ENCODE results near the gene MAPKBP1. TPM values are rescaled to one million over a fixed set of nuclear protein-coding genes. Genes with fewer than 3 reads are reported as not detected.

Gene MAPKBP1
- total RNA-seq, 2 donors from 2014 or later: 26.5 to 27.9 TPM

GRCh38 chr15:41839781-41840491 lies 65.7 kb downstream of the MAPKBP1 start:
- intact Hi-C loops (cut with DNase I): no loop called here
- DNase-seq (ENCODE audit: low spot score): no peak

- intact Hi-C loops (cut with DNase I): no loop called here
- no peak for DNase-seq (ENCODE audit: low spot score)
Observed at GRCh38 chr15:41840673-41841072, 66.4 kb downstream of the MAPKBP1 start.

- DNase-seq (ENCODE audit: low spot score): no peak
- intact Hi-C loops (cut with DNase I): no loop called here
Observed at GRCh38 chr15:41841131-41841530, 66.8 kb downstream of the MAPKBP1 start.

DNA sequence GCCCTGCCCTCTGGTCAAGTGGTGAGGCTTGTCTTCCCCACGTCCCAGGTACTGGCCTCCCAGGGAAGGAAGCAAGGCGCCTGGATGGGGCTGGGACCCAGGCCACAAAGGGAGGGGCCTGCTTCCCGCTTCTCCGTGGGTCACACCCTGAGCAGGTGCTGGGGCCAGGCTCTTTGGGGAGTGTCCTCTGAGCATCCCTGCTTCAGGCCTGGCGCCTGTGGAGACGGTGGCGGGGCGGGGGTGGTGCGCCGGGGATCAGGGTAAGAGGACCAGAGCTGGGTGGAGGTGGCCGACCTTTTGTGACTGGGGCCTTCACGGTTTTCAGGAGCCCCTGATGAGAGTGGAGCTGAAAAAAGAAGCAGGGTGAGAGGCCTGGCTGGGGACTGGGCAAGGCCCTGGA lies 67.9 kb downstream of the MAPKBP1 start:
- intact Hi-C loops (cut with DNase I): no loop called here
- DNase-seq (ENCODE audit: low spot score): no peak

DNA sequence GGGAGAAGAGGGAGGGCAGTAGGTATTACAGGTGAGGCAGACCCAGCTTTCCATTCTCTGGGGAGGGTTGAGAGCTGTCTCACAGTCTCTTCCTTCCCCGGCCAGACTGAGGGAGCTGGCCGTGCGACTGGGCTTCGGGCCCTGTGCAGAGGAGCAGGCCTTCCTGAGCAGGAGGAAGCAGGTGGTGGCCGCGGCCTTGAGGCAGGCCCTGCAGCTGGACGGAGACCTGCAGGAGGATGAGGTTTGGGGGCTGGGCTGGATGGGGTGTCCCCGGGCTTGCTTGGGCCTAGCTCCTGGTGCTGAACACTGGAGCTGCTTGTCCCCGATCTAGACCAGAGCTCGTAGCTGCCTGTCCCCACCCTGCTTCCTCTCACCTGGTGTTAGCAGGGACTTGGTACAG lies 69.3 kb downstream of the MAPKBP1 start:
- intact Hi-C loops (cut with DNase I): no loop called here
- no peak for DNase-seq (ENCODE audit: low spot score)

DNA sequence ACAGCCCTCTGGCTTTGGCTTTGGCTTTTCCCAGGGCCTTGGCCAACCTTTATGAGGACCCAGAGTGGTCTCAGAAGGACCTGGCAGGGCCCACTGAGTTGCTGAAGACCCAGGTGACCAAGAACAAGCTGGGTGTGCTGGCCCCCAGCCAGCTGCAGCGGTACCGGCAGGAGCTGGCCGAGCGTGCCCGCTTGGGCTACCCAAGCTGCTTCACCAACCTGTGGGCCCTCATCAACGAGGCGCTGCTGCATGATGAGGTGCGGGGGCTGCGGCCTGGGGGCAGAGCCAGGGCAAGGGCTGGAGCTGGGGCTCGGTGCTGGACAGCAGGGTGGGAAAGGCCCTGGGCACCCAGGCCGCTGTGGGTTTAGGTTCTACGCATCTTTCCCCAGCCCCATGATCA lies 70.5 kb downstream of the MAPKBP1 start:
- intact Hi-C loops (cut with DNase I): no loop called here
- DNase-seq (ENCODE audit: low spot score): no peak

- intact Hi-C loops (cut with DNase I): no loop called here
- no peak for DNase-seq (ENCODE audit: low spot score)
Observed at GRCh38 chr15:41847206-41847605, 72.9 kb downstream of the MAPKBP1 start.

- intact Hi-C loops (cut with DNase I): no loop called here
- DNase-seq (ENCODE audit: low spot score): no peak
Observed at GRCh38 chr15:41847981-41848380, 73.7 kb downstream of the MAPKBP1 start.

DNA sequence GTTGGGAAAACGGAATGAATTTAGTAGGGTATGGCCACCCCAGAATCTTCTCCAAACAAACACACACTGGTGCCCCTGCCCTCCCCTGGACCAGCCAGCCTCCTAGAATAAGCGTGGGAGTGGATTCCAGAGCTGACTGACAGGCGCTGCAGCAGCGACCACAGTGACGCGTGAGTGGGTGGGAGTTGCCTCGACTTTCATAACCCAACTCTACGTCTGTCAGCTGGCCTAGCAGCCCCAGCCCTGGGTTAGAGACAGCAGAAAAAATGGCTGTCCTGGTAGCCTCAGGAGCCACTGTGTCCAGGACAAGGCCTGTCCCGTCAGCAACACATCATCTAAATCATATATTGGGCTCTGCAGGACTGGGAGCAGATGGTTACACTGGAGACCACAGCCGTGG lies 74.3 kb downstream of the MAPKBP1 start:
- intact Hi-C loops (cut with DNase I): no loop called here
- DNase-seq (ENCODE audit: low spot score): no peak

- intact Hi-C loops (cut with DNase I): no loop called here
- DNase-seq (ENCODE audit: low spot score): no peak
Observed at GRCh38 chr15:41849204-41849603, 74.9 kb downstream of the MAPKBP1 start.

DNA sequence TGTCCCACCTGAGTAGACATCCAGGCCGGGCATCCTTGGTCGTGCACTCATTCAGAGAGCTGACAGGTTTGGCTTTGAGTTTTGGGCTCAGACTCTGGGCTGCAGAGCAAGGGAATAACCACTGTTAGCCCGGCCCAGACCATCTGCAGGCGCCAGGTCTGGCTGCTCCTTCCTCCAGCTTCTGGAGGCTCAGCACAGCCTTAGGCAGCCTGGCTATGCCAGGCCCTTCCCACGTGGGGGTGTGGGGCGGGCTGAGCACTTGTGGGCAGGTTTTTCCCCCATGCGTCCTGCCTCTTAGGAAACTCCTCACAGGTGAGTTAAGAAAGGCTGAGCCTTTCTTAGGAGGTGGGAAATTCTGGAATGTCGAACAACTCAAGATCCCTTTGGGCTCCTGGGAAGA lies 75.6 kb downstream of the MAPKBP1 start:
- DNase-seq (ENCODE audit: low spot score): no peak
- intact Hi-C loops (cut with DNase I): loop anchor here in 1 of 2 donors (2.0 kb wide), 1 partner anchor 49 kb away; no protein-coding TSS in a partner anchor

DNA sequence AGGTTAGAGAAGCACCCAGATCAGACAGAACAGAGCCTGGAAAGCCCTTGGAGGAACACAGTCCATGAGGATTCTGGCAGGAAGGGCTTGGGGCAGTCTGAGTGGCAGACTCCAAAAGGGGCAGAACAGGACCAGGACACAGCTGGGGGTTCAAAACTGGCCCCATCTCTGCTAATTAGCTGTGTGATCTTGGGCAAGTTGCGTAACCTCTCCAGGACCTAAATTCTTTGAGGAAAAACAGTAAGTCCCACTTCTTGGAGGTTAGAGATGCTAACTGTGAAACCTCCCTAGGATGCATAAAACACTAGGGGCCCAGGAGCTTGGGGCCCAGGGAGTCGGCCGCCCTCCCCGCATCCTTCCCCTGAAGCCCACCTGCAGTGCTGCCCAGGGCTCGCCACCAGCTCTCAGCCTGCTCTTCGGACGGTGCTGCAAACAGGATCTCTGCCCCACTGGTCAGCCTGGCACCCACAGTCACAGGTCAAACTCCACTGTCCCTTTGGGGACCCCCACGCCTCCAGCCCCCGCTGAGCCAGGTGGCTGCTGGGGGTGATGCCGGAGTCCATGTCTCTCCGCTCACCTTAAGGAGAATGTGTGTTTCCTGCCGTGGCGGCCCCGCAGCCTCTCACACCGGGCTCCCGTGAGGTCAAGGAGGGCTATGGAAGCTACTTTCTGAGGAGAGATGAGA lies 76.3 kb downstream of the MAPKBP1 start:
- no peak for DNase-seq (ENCODE audit: low spot score)
- intact Hi-C loops (cut with DNase I): loop anchor here in 1 of 2 donors (2.0 kb wide), 1 partner anchor 48 kb away; no protein-coding TSS in a partner anchor

DNA sequence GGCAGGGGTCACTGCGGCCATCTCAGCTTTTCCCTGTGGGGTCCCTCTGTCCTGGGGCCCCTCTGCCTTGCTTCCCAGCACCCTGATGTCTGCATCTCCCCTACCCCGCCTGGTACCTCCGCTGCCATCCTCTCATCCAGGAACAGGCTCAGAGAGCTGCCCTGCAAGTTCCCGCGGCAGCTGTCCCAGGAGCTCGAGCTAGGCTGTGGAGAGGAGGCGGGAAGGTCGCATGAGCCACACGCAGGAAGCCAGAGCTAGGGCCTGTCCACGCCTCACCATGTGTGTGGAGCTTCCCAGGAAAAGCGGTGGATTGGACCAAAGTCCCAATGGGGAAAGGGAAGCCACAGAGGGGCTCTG lies 76.9 kb downstream of the MAPKBP1 start:
- intact Hi-C loops (cut with DNase I): loop anchor here in 1 of 2 donors (2.0 kb wide), 1 partner anchor 48 kb away; no protein-coding TSS in a partner anchor
- DNase-seq (ENCODE audit: low spot score): no peak

DNA sequence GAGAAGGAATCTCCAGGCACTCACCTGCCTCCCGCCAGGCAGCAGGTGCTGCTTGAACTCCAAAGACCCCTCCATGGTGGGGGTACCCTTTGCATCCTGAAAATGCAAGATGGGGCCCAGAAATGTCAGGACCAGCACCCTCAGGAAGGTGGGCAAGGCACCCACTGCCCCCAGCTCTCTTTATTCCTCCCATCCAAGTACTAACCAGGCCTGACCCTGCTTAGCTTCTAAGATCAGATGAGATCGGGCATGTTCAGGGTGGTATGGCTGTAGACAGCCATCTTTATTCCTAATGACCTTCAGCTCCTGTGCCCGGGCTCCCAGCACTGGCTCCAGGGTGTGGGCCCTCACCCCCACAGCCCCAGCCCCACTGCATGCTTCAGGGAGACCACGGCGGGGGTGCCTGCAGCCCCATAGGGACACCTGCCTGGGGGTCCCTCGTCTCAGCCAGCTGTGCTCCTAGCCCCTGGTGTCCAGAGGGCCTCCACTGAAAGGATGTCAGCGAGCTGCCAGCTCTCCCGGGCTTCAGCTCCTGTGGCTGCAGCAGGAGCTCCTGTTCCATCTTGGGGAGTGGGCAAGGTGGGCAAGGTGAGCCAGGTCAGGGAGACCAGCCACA lies 77.6 kb downstream of the MAPKBP1 start:
- no peak for DNase-seq (ENCODE audit: low spot score)
- intact Hi-C loops (cut with DNase I): loop anchor here in 1 of 2 donors (2.0 kb wide), 1 partner anchor 47 kb away; no protein-coding TSS in a partner anchor

DNA sequence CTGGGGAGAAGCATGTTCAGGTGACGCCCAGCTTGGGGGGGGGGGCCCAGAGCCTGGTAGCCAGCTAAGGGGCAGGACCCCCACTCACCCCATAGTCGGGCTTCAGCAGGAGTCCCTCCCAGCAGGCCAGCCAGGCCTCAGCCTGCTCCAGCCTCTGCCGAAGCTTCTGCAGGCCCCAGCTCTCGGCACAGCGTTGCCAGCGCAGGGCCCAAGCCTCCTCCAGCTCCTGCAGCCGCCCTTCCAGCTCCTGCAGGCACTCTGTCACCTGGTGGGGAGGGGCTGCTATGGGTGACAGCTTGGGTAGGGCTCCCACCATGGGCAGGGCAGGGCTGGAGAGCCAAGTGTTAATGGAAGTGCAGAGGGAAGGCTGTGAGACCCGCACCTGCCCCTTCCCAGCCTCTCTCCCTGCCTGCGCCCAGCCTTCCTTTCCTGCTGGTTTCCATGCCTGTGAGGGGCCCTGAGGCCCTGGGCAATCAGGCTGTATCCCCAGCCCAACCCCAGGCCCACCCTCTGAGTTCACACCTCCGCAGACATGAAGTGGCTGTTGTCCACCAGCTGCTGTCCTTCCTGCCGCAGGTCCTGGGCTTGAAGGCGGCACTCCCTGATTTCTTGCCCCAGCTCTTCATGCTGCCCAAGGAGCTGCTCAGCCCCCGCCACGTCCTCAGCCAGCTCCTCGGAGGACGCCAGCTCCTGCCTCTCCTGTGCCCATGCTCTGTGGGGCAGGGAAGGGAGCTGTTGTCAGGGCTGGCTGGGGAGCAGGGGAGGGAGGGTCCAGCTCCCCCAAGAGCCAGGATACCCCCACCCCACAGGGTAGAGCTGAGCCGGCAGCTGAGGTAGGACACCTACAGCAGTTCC lies 78.7 kb downstream of the MAPKBP1 start:
- intact Hi-C loops (cut with DNase I): no loop called here
- DNase-seq (ENCODE audit: low spot score): no peak

GRCh38 chr15:41853831-41854230 lies 79.5 kb downstream of the MAPKBP1 start:
- intact Hi-C loops (cut with DNase I): no loop called here
- no peak for DNase-seq (ENCODE audit: low spot score)

DNA sequence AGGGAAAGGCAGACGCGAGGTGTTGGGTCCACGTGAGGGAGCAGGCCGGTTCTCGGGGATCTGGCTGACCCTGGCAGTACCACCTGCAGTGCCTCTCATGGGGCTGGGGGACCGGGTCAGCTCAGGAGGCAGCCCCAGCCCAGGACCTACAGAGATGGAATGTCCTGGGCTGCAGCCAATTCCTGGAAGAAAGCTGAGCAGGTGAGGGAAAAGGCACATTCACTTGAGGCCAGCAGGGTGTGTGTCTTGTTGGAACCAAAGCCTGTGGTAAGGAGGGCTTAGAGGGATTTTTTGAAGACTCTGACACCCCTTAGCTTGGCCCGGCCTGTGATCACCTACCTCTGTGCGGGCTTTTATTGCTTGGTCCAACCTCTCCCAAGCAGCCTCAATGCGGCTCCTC lies 80.2 kb downstream of the MAPKBP1 start:
- no peak for DNase-seq (ENCODE audit: low spot score)

DNA sequence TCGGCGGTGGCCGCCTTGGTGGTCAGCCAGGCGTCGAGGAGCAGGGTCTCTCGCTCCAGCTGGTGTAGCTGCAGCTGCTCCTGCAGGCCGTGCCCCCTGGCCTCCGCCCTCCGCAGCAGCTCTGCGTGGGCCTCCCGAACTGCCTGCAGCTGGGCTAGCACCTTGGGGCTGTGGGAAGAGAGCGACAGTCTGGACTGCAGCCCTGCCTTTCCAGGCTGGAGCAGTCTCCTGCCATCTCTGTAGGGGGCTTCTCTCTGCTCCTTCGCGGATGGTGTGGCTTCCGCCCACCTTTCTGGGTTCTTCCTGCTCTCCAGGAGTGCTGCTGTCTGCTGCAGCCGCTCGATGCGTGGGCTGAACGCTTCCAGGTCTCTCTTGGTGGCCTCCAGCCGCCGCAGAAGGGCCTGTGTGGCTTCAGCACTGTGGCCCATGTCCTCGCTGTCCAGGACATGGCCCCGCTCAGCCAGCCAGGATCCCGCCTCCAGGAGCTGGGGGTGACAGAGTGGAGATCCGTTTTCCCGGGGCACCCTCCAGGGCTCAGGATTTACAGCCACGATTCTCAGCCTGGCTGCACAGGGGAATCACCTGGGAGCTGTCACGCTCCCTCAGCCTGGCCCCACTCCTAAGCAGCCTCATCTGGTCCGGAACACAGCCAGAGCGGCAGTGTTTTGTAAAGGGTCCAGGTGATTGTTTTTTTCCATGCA lies 81.1 kb downstream of the MAPKBP1 start:
- intact Hi-C loops (cut with DNase I): no loop called here
- DNase-seq (ENCODE audit: low spot score): no peak

More for the DNA sequence above, 80.2 kb downstream of the MAPKBP1 start:
- intact Hi-C loops (cut with DNase I): no loop called here

DNA sequence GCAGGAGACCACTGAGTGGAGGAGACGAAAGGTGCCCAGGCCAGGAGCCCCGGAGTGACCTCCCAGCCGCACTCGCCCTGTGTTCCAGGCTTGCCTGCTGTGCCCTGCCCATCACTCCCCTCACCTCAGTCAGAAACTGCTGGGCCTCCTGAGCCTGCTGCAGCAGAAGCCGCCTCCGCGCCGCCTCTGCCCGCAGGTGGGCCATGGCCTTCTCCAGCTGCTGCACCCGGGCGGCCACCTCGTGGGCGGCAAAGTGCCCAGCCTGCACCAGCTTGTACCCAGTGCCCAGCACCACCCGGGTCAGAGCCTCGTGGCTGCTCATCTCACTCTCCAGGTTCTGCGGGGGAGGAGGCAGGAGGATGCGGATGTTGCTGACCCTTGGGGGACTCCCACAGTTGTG lies 82.0 kb downstream of the MAPKBP1 start:
- intact Hi-C loops (cut with DNase I): no loop called here
- DNase-seq (ENCODE audit: low spot score): no peak

Measured in posterior vena cava (tissue), 2 donors.